Posterior cingulate gyrus (tissue), 11 donors: ENCODE results near the gene SLC25A11.
A peak's percentile ranks its signal among the peaks of the same experiment; 100 is the strongest.

Experiments used
- DNase-seq, 10 donors: peaks; one replicate each; pipeline versions ENCODE4 v3.0.0 to v3.0.0-alpha.2; 2020 to 2021; ENCODE audit warnings: mixed read lengths in 3 of 10
- intact Hi-C: fragments of 100-400 bp; cut with DNase I; formaldehyde crosslinking; loops from one replicate; pipeline ENCODE4 v1.15.1; 2023

The SLC25A11 gene

DNA sequence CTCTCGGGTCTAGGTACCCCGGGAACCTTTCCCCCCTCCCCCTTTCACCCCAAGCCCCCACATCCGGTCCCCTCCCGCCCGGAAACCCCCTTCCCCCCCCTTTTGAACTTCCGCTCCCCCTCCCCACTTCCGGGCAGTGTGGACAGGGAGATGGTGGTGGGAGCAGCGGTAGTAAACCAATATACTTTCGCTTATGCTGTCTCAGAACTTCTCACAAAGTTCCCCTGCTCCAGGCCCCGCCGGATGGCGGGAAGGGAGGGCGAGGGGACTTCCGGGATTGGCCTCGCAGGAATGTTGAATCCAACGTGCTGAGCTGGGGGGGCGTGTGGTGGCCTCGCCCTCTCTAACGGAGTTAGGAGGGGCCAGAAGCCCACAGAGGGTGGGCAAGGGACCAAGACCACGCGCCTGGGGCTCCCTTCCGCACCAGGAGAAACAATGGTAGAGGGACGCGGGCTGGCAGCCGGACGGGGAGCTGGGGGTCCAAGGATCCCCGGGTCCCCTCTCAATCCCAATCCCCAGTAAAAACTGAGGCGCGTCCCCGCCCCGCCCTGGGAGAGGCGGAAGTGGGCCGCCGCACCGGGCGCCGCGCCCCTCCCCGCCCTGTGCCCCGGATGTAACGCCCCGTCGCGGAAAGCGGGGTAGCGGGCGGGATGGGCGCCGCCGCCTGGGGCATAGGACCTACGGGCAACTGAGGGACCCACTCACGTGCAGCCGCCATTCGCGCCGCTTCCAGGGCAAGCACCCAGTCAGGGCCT, 7.7 kb upstream of the SLC25A11 start:
- peak in 6 of 10 donors; percentile 31 to 90 (median 44) for DNase-seq
- intact Hi-C loops: loop anchor here (1.0 to 5.0 kb wide), 2 partner anchors 20 to 40 kb away; partner anchors contain the start of genes CAMTA2 and SPAG7

DNA sequence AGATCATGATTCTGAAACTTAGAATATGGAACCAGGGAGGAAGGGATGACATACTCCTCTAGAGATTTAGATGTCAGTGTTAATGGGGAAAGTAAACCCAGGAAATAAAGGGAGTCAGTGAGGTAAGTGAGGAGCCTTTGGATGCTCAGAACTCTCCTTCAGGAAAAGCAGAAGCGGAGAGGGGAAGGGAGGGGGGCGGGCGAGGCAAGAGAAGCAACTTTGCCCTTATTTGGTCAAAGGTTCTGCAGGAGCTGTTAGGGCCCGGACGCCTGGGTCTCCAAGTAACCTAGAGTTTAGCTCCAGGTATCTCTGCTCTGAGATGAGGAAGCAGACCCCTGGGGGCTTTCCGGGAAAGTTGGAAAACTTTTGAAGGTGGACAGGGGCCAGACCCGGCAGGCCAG, 7.2 kb upstream of the SLC25A11 start:
- DNase-seq: peak in 1 of 10 donors; percentile 39
- intact Hi-C loops: loop anchor here (5.0 kb wide), 1 partner anchor 40 kb away; the partner anchor contains the start of gene CAMTA2

DNA sequence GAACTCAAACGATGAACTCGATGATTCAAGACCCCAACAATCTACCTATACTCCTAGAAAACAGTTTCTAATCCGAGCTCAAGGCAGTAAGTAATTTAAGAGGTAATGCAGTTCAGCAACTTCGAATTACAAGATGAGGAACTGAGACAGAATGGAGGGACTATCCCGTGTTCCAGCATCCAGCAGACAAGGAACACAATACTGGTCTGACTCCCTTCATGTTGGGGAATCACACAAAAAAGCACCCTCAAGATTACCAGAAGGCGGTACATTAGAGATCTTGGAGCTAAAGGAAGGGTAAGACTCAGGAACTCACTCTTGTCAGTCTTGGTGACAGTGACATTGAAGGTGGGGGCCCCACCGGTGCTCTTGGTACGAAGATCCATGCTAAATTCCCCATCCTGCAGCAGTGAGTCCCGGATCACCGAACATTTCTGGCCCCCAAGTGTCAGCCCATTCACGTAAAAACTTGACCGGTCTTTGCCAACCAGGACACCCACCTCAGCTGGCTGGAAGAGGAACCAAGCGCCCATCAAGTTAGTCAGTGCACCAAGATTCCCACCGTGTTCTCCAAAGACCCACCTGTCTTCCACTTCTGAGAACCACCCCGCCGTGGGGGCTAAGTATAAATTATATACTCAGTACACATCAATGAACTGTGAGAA, 6.6 kb upstream of the SLC25A11 start:
- intact Hi-C loops: loop anchor here (5.0 kb wide), 1 partner anchor 41 kb away; the partner anchor contains the start of gene CAMTA2
- DNase-seq: no peak

DNA sequence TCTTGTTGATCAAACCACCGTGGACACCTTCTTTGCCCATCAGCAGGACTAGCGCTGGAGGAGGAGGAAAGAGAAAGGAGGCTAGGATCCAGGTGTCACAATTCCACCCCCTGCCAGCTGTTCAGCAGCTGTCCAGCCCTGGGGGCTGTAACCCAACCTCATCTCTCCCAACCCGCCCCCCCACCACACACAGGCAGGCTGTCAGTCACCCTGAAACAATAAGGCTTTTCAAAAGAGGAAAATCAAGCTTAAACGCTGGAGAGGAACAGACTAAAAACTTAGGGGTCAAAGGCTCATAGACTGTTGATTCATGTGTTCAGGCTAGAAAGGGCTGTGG, 6.1 kb upstream of the SLC25A11 start:
- intact Hi-C loops: loop anchor here (5.0 kb wide), 1 partner anchor 41 kb away; the partner anchor contains the start of gene CAMTA2
- DNase-seq: no peak

DNA sequence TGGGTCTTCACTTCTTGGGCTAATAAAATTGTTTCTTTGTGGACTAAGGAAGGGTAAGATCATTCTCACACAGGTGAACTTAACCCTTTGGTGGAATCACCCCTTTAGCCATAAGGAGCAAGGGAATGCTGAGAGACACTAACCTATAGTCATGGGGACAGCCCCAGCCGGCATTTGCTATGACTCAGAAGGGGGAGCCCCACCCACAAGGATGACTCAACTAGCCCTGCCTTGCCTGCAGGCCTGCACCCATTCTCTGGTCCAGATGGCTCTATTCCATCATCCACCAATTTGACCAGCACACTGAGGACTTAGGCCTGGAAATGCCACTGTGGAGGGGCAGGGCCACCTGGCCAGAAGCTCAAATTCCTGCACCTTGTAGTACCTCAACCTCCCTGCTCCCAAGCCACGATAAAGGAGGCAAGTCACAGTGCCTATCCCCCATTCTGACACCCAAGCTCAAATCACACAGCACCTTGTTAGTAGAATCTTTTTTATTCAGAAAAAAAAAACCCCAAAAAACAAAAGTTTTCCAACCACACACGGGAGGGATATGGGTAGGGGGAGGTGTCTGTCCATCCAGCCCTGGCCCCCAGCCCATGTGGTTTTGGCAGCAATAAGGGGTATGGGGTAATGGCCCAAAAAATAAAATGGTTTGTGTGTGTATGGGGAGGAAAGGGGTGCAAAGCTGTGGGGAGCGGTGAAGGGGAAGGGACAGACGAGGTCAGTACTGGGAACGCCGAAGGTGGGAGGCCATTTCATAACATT, 5.5 kb upstream of the SLC25A11 start:
- DNase-seq: peak in 7 of 10 donors; percentile 26 to 92 (median 74)
- intact Hi-C loops: loop anchor here (5.0 kb wide), 1 partner anchor 42 kb away; the partner anchor contains the start of gene CAMTA2

DNA sequence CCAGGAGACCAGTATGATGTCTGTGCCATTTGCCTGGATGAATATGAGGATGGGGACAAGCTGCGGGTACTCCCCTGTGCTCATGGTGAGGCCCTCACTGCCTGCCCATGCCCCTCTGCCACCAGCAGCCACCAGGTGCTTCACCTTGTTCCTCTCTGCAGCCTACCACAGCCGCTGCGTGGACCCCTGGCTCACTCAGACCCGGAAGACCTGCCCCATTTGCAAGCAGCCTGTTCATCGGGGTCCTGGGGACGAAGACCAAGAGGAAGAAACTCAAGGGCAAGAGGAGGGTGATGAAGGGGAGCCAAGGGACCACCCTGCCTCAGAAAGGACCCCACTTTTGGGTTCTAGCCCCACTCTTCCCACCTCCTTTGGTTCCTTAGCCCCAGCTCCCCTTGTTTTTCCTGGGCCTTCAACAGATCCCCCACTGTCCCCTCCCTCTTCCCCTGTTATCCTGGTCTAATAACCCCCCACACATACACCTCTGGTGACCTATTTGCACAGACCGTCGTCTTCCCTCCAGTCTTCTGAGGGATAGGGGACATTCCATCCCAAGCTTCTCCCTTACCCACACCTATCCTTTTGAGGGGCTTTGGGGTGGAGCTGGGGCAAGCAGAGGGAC, 4.8 kb upstream of the SLC25A11 start:
- peak in 2 of 10 donors; percentile 44 to 74 for DNase-seq
- intact Hi-C loops: loop anchor here (5.0 kb wide), 1 partner anchor 43 kb away; the partner anchor contains the start of gene CAMTA2

DNA sequence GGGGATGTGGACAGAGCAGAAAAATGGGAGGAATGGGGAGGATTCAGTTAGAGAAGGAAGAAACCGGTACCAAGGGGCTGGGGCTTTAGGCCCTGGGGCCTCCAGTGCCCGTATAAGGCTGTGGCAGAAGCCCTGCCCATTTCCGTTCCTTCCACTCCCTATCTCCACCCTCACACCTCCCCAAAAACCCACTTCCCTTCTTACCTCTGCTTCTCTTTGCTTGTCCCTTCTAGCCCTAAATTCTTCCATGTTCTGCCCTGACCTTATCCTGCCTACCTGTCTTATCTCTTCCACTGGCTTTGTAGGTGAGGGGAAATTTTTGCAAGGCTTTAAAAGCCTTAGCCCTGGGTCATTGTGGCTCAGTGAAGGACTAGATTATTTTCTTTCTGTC, 4.3 kb upstream of the SLC25A11 start:
- DNase-seq: peak in 1 of 10 donors; percentile 1
- intact Hi-C loops: no loop called here

DNA sequence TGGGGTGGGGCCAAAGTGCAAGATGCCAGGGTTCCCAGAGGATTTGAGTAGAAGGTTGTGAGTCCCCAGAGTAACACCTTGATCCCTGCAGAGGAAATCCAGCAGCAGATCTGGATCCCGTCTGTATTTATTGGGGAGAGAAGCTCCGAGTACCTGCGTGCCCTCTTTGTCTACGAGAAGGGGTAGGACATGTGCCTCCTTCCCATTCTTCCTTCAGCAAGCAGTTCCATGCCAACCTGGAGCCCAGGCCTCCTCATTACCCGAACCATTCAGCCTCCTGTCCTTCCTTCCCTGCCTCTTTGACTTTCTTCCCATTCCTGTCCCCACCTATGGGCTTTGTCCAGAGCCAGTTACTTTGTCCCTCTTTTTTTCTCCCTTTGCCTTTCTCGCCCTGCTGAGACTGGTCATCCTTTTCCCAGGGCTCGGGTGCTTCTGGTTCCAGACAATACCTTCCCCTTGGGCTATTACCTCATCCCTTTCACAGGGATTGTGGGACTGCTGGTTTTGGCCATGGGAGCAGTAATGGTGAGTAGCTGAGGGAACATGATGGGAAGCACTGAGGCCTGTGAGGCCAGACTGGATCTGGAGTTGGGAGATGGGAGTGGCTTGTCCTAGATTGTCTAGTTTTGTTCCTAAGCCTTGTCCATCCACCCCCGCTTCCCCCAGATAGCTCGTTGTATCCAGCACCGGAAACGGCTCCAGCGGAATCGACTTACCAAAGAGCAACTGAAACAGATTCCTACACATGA, 3.1 kb upstream of the SLC25A11 start:
- peak in 3 of 10 donors; percentile 2 to 41 (median 12) for DNase-seq
- intact Hi-C loops: no loop called here

DNA sequence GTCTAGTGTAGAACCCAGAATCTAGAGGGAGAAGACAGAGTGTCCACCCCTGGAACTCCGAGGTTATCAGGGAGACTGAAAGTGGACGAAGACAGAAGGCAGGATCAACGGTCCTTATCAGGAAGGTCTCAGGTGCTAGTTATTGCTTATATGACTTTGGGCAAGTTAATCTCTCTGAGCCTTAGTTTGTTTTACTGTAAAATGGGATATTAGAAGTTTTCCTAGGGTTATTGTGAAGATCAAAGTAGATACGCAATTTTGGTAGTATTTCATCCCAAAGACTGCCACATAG, 1.4 kb upstream of the SLC25A11 start:
- no peak for DNase-seq
- intact Hi-C loops: loop anchor here (2.0 kb wide), 1 partner anchor 26 kb away; the partner anchor contains the start of gene SPAG7

DNA sequence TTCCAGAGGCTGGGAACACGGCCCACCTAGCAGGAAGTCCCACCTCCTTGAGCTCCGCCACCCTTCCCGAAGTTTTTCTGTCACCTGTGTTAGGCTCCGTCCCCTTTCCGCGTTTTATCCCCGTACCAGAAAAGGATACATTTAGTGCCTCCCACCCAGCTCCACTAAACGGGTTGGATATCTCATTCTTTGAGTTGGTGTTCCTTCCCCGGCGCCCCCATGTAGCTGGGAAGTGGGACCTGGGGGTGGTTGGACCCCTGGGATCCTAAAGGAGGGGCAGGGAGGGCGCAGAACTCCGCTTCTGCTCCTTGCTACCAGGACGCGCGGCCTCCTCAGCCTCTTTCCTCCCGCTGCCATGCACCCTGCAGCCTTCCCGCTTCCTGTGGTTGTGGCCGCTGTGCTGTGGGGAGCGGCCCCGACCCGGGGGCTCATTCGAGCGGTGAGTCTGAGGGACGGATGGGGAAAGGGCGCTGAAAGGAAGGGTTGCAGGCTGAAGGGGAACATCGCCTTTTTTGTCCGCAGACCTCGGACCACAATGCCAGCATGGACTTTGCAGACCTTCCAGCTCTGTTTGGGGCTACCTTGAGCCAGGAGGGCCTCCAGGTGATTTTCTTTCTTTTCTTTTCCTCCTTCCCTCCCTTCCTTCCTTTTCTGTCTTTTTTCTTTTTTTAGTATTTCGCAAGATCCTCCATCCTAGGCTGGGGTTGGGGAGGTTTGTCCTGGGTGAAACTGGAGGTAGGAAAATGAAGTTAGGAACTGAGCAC, 891 bp upstream of the SLC25A11 start:
- intact Hi-C loops: loop anchor here (2.0 kb wide), 1 partner anchor 26 kb away; the partner anchor contains the start of gene SPAG7
- DNase-seq: peak in 9 of 10 donors; percentile 72 to 96 (median 82)

DNA sequence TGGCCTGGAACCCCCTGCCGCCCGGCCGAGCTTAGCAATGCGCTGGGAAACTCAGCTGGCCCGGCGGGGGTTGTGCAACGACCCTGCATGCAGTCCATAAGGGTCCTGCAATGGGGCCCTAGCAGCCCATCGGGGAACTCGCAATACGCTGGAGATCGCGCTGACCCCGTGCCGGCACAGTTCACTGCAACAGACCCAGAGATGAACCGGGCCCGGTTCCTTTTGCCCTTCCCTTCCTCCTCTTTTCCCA, 375 bp downstream of the SLC25A11 start:
- intact Hi-C loops: no loop called here
- peak in 1 of 10 donors; percentile 85 for DNase-seq

DNA sequence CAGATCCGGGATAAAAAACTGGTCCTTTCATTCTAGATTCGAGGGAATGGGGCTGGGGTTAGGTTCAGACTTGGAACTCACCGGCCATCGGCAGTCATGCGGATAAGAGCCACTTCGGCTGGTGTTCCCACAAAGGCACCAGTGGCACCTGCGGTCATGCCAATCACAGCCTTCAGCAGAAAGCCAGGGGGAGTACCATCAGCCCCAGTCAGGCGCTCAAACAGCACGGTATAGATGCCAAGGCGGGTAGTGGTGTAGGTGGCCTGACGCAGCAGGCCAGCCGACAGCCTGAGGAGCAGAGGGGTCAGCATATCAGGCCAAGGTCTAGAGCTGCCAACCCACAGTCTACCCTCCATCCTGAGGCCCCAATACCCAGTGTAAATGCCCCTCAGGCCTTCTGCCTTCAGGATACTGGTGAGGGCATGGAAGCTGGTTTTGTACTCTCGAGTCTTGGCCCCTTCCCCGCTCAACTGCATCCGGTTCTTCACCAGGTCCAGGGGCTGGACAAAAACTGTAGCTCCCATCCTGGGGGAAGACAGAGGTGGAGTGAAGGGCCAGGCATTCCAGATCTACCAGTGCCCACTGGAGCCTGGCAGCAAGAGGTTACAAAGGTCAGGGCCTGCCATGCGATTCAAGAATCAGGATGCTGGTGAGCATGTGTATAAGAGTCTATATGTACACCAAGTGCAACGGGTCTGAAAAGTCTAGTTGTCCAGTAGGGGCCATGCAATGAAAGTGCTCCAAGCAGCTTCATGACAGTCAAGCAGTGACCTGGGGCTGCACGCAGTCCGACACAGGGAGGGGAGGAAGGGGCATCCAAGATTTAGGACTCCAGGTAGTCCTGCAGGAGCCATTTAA, 929 bp downstream of the SLC25A11 start:
- DNase-seq: peak in 2 of 10 donors; percentile 37 to 46
- intact Hi-C loops: no loop called here

DNA sequence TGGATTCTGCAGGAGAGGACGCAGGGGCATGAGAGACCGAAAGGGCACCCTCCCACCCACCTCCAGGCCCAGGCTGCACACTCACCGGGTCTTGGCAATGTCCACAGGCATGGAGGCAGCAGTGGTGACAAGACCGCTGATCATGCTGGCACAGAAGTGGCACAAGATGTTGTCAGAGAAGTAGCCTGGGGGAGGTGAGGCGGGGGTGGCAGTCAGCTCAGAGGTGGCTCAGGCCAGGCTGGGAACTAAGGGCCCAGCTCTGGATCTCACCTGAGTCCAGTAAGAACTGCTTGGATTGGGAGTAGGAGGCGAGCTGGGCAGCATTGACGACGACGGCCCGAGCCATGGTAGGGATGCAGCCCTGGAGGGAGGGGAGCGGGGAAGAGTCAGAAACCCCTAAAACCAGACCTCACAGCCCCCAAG, 1.8 kb downstream of the SLC25A11 start:
- intact Hi-C loops: no loop called here
- DNase-seq: peak in 2 of 10 donors; percentile 67 to 69

DNA sequence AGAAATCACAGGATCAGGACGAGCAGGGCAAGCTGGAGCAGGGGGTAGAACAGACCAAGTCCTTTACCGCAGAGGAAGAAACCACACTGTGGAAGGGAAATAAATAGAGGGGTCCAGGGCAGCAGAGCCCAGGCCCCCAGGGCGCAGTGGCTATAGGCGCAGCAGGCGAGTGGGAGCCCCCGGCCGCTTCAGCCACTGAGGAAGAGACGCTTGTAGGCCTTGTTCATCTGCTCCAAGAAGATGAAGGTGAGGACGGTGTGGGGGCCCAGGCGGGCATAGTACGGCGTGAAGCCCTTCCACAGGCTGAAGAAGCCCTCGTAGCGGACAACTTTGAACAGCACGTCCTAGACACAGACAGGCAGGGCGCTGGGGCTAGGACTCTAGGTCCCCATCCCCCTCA, 2.3 kb downstream of the SLC25A11 start:
- intact Hi-C loops: no loop called here
- peak in 1 of 10 donors; percentile 67 for DNase-seq

DNA sequence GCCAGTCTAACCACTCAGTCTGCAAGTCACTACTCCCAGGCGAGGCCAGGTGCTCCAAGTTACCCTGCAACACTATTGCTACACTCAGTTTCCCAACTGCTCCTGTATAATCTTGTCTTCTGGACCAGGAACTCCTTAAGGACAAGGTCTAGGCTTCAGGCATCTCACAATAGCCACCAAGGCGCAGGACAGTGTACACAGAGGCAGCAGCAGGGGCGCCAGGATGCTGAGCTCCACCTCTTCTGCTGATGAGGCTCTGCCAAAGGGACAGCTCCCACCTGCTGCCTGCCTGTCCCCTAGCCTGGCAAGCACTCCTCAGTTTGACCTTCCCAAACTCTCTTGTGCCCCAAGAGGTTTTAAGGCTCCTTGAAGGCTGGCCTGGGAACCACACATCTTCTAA, 3.4 kb downstream of the SLC25A11 start:
- intact Hi-C loops: no loop called here
- DNase-seq: peak in 2 of 10 donors; percentile 22 to 51

DNA sequence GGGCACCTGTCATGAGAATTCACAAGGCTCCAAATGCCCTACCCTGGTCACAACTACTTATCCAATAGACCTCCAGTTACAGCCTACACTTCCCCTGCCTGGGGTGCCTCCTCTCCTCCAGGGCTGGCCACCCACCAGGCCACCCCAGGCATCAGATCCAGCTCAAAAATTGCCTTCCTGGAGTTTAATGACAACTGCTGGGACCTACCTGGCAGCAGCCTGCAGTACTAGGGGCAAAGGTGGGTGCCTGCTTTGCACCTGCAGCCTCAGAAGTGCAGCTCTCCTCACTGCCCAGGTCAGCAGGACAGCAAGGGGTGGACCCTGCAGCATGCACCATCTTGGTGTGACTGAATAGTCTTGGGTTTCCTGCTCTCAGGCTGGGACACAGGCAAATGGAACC, 4.2 kb downstream of the SLC25A11 start:
- intact Hi-C loops: no loop called here
- peak in 2 of 10 donors; percentile 23 to 65 for DNase-seq

DNA sequence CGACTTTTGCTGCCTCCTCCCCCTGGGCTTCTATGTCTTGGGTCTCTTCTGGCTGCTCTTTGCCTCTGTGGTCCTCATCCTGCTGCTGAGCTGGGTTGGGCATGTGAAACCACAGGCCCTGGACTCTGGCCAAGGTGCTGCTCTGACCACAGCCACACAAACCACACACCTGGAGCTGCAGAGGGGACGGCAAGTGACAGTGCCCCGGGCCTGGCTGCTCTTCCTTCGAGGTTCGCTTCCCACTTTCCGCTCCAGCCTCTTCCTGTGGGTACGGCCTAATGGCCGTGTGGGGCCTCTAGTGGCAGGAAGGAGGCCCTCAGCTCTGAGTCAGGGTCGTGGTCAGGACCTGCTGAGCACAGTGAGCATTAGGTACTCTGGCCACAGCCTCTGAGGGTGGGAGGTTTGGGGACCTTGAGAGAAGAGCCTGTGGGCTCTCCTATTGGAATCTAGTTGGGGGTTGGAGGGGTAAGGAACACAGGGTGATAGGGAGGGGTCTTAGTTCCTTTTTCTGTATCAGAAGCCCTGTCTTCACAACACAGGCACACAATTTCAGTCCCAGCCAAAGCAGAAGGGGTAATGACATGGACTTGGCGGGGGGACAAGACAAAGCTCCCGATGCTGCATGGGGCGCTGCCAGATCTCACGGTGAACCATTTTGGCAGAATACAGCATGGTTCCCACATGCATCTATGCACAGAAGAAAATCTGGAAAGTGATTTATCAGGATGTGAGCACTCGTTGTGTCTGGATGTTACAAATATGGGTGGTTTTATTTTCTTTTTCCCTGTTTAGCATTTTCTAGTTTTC, 5.5 kb downstream of the SLC25A11 start:
- intact Hi-C loops: no loop called here
- DNase-seq: peak in 3 of 10 donors; percentile 51 to 81 (median 58)
